ENCODE data around the gene RPL38.

Gene RPL38

GRCh38 chr17:74245871-74246270 is 42.4 kb downstream of the RPL38 start:
- DNase-seq (ENCODE audit: low spot score) (no peak), FAIRE-seq (no peak)

DNA sequence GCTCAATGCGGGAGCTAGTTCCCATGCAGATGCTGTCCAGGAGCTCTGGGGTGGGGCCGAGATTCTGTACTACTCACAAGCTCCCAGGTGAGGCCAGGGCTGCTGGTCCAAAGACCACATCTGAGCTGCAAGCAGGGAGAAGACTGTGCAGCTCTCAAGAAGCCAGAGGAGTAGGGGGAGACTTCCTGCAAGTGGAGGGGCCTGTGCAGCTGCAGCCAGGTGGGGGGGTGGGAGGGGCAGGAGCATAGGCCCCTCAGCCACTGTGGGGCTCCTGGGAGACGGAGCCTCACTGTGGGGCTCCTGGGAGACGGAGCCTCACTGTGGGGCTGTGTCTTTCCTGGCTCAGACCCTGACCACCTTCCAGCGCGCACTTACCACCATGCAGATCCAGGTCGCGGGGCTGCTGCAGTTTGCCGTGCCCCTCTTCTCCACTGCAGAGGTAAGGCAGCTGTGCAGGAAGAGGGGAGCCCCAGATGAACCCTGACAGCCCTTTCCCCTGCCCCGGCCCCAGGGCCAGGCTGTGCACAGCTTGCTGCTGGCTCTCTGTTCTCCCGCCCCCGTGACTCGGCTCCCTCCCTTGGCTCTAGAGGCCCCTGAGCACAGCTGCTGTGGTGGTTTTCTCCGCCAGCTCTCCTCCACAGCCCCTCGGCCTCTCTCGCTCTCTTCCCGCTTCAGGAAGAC is 46.3 kb downstream of the RPL38 start:
- FAIRE-seq (no peak), DNase-seq (ENCODE audit: low spot score) (no peak)

DNA sequence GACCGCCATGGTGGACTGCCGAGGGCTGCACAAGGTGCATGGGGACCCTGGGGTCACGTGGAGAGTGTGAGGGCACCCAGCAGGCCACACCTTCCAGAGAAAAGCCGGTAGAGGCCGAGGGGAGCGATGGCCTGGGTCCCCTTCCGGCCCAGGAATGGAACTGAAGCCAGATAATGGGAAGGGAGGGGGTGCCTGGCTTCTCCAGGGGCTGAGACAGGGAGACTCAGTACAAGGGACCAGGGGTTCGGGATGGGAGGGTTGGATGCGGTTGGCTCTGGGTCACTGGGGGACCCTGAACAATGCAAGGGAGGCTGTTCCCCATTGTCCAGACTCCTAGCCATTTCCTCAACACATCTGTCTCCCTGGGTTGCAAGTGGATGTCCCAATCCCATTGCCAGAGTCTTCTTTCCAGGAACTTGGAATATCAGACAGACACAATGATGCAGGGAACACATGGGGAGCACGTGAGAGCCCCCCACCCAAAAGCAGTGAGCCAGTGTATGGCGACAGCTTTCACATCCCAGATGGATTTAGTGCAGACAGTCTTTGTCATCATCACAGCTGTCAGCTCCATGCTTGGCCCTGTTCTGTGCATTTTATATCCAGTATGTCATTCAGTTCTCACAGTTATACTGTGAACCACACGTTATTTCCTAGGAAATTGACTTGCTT is 47.0 kb downstream of the RPL38 start:
- DNase-seq (ENCODE audit: low spot score) (no peak), FAIRE-seq (no peak)

DNA sequence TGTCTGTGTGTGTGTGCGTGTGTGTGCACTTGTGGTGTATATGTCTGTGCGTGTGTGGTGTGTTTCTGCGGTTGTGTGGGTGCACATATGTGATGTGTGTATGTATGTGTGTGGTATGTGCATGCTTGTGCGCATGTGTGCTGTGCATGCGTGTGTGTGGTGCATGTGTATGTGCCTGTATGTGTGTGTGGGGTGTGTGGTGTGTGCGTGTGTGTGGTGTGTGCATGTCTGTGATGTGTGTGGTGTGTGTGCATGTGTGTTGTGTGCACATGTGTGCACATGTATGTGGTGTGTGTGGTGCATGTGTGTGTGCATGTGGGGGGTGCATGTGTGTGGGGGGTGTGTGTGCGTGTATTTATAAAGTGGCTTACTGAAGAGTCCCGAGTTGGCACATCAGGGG is 47.6 kb downstream of the RPL38 start:
- DNase-seq (ENCODE audit: low spot score), result no peak
- no peak for FAIRE-seq

GRCh38 chr17:74251569-74251968 is 48.1 kb downstream of the RPL38 start:
- DNase-seq (ENCODE audit: low spot score) (no peak), FAIRE-seq (no peak)

GRCh38 chr17:74252211-74252610 is 48.7 kb downstream of the RPL38 start:
- FAIRE-seq (no peak), DNase-seq (ENCODE audit: low spot score) (no peak)

- DNase-seq (ENCODE audit: low spot score) (no peak), FAIRE-seq (no peak)
These were observed 49.6 kb downstream of the RPL38 start for GRCh38 chr17:74253036-74253435.

- FAIRE-seq, result no peak
These were observed 53.8 kb downstream of the RPL38 start for GRCh38 chr17:74257311-74257710.

GRCh38 chr17:74259667-74260524 is 56.4 kb downstream of the RPL38 start:
- DNase-seq (ENCODE audit: low spot score) (no peak), FAIRE-seq (no peak)

More at GRCh38 chr17:74257311-74257710, 53.8 kb downstream of the RPL38 start:
- DNase-seq (ENCODE audit: low spot score), result no peak
